ENCODE measurements around the gene NKAIN1.

NKAIN1 gene

DNA sequence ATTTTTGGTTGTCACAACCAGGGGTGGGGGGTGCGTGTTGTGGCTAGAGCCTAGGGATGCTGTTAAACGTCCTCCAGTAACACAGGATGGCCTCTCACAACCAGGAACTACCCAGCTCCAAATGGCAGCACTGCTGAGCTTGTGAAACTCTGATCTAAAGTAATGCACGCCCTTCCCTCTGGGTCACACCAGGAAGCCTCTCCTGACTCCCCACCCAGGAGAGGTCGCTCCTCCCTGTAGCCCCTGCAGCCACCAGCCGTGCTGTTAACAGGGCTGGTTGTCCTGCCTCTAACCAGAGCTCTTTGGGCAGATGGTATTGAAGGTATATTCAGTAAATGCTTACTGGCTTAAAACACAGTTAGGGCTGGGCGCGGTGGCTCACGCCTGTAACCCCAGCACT lies 73.2 kb downstream of the NKAIN1 start:
- Mint-ChIP-seq H3K27me3 (ENCODE audit: low read depth) (peaks cover 2% of the 10 kb centered on the region), H3K9me3 (no peaks in the 10 kb centered on the region), H3K27ac (no peak overlapping the region), H3K36me3 (ENCODE audit: low read depth) (no peaks in the 10 kb centered on the region), H3K4me1 (ENCODE audit: low read depth) (peaks cover 17% of the 10 kb centered on the region), H3K4me3 (no peak overlapping the region)
- DNase-seq (ENCODE audit: low spot score): no peak

DNA sequence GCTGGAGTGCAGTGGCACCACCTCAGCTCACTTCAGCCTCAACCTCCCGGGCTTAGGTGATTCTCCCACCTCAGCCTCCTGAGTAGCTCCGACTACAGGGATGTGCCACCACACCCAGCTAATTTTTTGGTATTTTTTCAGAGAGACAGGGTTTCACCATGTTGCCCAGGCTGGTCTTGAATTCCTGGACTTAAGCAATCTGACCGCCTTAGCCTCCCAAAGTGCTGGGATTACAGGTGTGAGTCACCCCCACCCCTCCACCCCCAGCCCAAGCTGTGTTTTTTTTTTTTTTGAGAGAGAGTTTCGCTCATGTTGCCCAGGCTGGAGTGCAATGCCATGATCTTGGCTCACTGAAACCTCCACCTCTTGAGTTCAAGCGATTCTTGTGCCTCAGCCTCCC lies 75.4 kb downstream of the NKAIN1 start:
- H3K4me1 Mint-ChIP-seq (ENCODE audit: low read depth): peaks cover 9% of the 10 kb centered on the region
- no peak overlapping the region for H3K4me3 Mint-ChIP-seq
- H3K9me3 Mint-ChIP-seq: no peaks in the 10 kb centered on the region
- H3K36me3 Mint-ChIP-seq (ENCODE audit: low read depth): no peaks in the 10 kb centered on the region
- peaks cover 2% of the 10 kb centered on the region for H3K27me3 Mint-ChIP-seq (ENCODE audit: low read depth)
- DNase-seq (ENCODE audit: low spot score): no peak
- H3K27ac Mint-ChIP-seq: no peak overlapping the region

DNA sequence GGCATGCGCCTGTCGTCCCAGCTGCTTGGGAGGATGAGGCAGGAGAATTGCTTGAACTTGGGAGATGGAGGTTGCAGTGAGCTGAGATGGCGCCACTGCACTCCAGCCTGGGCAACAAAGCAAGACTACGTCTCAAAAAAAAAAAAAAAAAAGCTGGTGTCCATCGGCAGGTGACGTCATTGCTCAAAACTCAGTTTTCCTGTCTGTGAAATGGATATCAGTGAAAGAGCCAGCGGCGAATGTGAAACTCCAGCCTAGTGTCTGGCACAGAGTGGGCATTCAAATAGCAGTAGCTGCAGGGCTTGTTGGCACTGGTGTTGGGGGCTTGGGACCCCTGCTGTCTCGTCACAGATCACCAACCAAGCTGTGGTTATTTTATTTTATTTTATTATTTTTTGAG lies 75.8 kb downstream of the NKAIN1 start:
- Mint-ChIP-seq H3K27ac (no peak overlapping the region), H3K27me3 (ENCODE audit: low read depth) (peaks cover 2% of the 10 kb centered on the region), H3K9me3 (no peaks in the 10 kb centered on the region), H3K36me3 (ENCODE audit: low read depth) (no peaks in the 10 kb centered on the region), H3K4me3 (no peak overlapping the region), H3K4me1 (ENCODE audit: low read depth) (peaks cover 9% of the 10 kb centered on the region)
- DNase-seq (ENCODE audit: low spot score): no peak

DNA sequence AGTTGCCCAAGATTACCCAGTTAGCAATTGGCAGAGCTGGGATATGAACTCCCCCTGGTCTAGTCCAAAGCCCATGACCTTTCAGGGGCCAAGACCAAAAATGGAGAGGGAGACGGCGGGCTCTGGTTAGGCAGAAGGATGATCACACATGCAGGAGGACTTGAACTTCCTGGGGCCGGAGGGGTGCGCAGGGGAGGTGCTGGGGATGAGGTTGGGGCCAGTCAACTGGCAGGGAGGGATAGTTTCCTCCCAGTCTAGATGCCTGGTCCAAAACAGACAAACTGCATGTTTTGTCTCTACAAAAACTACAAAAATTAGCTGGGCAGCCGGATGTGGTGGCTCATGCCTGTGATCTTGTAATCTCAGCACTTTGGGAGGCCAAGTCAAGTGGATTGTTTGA lies 78.1 kb downstream of the NKAIN1 start:
- Mint-ChIP-seq H3K4me1 (ENCODE audit: low read depth) (peaks cover 9% of the 10 kb centered on the region), H3K27me3 (ENCODE audit: low read depth) (peaks cover 2% of the 10 kb centered on the region), H3K36me3 (ENCODE audit: low read depth) (no peaks in the 10 kb centered on the region), H3K27ac (peak overlapping the region; percentile 52), H3K9me3 (no peaks in the 10 kb centered on the region), H3K4me3 (peak overlapping the region; percentile 68)
- no peak for DNase-seq (ENCODE audit: low spot score)

DNA sequence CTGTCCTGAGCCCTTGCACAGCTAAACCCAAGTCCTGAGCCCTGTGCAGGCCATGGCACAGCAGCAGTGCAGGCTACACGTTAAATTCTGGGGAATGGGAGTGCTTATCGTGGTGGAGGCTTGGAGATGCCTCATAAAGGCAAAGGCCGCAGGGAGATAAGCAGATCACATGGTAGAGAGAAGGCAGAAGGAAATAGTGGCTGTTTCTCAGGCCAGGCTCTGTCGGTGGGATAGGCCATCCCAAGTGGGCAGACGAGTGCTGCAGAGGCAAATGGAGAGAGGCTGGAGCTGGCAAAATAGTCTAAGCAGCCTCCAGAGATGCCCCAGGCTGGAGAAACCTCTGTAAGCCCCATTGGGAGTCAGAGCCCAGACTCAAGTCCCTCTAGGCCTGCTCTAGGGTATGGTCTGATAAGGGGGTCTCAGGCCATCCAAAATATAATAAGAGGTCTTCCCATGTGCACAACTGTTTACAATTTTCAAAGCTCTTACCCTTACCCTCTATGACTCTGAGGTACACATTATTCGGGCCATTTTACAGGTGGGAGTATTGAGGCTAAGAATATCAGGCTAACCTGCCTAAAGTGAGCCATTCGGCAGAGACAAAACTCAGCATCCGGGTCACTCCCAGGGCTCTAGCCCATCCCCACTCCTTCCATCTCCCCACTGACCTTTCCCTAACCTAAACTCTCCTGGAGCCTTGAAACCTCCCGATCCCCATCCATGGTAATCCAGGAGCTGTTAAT lies 79.6 kb downstream of the NKAIN1 start:
- H3K4me3 Mint-ChIP-seq: no peak overlapping the region
- H3K9me3 Mint-ChIP-seq: no peaks in the 10 kb centered on the region
- H3K36me3 Mint-ChIP-seq (ENCODE audit: low read depth): no peaks in the 10 kb centered on the region
- H3K27me3 Mint-ChIP-seq (ENCODE audit: low read depth): peaks cover 2% of the 10 kb centered on the region
- no peak for DNase-seq (ENCODE audit: low spot score)
- peaks cover 14% of the 10 kb centered on the region for H3K4me1 Mint-ChIP-seq (ENCODE audit: low read depth)
- no peak overlapping the region for H3K27ac Mint-ChIP-seq

DNA sequence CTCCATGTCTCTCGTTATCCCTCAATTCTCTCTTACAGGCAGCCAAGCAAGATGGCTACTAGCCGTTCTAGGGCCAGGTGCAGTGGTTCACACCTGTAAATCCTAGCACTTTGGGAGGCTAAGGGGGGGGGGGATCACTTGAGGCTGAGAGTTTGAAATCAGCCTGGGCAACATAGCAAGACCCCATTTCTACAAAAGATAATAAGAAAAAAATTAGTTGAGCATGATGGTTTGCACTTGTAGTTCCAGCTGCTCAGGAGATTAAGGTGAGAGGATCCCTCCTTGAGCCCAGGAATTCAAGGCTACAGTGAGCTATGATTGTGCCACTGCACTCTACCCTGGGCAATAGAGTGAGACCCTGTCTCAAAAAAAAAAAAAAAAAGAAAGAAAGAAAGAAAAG lies 80.4 kb downstream of the NKAIN1 start:
- H3K4me3 Mint-ChIP-seq: no peak overlapping the region
- no peaks in the 10 kb centered on the region for H3K36me3 Mint-ChIP-seq (ENCODE audit: low read depth)
- no peaks in the 10 kb centered on the region for H3K9me3 Mint-ChIP-seq
- peaks cover 14% of the 10 kb centered on the region for H3K4me1 Mint-ChIP-seq (ENCODE audit: low read depth)
- H3K27me3 Mint-ChIP-seq (ENCODE audit: low read depth): peaks cover 2% of the 10 kb centered on the region
- no peak overlapping the region for H3K27ac Mint-ChIP-seq
- DNase-seq (ENCODE audit: low spot score): no peak

DNA sequence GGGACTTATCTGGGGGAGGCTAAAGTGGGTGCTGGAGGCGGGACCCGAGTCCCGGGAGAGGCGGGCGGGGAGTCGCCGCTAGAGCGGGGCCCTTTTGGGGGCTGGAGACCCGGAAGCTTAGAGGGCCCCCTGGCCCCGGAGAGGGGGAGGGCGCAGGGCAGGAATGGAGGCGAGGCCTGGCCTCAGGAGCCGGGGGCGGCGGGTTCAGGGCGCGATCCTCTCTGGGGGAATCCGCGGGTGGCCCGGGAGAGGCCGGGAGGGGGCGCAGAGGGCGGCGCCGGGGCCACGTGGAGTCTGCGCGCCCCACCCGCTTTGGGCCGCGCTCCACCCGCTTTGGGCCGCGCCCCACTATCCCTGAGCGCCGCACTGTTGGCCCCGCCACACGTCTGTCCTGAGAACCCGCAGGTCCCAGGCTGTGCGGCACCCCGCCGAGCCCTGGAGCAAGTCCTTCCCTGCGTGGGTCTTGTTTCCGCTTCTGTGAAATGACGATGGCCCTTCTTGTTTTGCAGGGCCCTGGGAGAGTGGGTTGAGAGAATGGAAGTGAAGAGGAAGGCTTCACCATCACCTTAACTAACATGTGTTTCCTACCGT lies 84.4 kb downstream of the NKAIN1 start:
- peak overlapping the region; percentile 82 for H3K27ac Mint-ChIP-seq
- H3K4me3 Mint-ChIP-seq: peak overlapping the region; percentile 90
- peak; percentile 80 for DNase-seq (ENCODE audit: low spot score)
- H3K27me3 Mint-ChIP-seq (ENCODE audit: low read depth): peaks cover 1% of the 10 kb centered on the region
- H3K36me3 Mint-ChIP-seq (ENCODE audit: low read depth): no peaks in the 10 kb centered on the region
- H3K4me1 Mint-ChIP-seq (ENCODE audit: low read depth): peaks cover 6% of the 10 kb centered on the region
- no peaks in the 10 kb centered on the region for H3K9me3 Mint-ChIP-seq

DNA sequence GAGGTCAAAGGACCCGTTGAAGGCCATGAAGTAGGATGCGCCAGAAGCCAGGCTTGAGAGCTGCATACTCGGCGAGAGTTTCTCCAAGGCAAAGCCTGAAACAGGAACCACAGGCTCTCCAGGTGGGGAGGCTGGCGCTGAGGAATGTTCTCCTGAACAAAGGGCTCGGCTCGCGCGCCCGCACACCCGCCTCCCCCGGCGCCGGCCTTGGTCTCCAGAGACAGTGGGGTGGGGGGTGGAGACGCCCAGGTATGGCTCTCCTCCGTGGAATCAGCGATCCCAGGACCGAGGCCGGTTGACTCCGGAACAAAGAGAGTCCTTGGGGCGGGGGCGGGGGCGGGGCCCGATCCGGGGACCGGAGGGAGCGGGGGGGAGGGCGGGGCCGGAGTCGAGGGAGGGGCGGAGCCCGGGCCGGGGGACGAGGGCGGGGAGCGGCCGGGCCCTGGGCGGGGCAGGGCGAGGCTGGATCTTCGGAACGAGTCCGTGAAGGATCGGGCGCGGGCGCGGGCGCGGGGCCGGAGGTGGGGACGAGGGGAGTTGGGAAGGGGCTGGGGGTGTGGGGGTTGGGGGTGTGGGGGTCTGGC lies 85.0 kb downstream of the NKAIN1 start:
- peak; percentile 69 for DNase-seq (ENCODE audit: low spot score)
- Mint-ChIP-seq H3K4me1 (ENCODE audit: low read depth) (peaks cover 6% of the 10 kb centered on the region), H3K27ac (peak overlapping the region; percentile 82), H3K4me3 (peak overlapping the region; percentile 90), H3K9me3 (no peaks in the 10 kb centered on the region), H3K36me3 (ENCODE audit: low read depth) (no peaks in the 10 kb centered on the region), H3K27me3 (ENCODE audit: low read depth) (peaks cover 1% of the 10 kb centered on the region)

DNA sequence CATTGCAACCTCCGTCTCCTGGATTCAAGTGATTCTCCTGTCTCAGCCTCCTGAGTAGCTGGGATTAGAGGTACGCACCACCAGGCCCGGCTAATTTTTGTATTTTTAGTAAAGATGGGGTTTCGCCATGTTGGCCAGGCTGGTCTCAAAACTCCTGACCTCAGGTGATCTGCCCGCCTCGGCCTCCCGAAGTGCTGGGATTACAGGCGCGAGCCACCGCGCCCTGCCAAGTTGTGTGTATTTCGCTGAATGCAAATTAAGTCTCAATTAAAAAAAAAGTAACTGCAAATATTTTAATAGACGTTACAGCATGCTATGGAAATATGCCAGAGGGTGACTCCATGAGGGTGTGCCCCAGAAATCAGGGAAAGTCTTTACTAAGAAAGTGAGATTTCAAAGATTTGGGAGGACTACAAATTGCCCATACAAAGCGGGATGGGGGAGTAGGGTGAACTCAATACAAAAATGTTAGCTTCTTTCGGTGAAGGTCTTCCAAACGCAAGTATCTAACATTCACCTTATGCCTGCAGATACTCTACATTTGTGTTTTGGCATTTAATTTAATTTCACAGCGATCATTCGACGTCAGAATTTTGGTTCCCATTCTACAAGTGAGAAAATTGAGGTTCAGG lies 85.6 kb downstream of the NKAIN1 start:
- Mint-ChIP-seq H3K27me3 (ENCODE audit: low read depth) (peaks cover 1% of the 10 kb centered on the region), H3K27ac (peak overlapping the region; percentile 63), H3K9me3 (no peaks in the 10 kb centered on the region), H3K4me3 (peak overlapping the region; percentile 75), H3K36me3 (ENCODE audit: low read depth) (no peaks in the 10 kb centered on the region), H3K4me1 (ENCODE audit: low read depth) (peaks cover 6% of the 10 kb centered on the region)
- no peak for DNase-seq (ENCODE audit: low spot score)

DNA sequence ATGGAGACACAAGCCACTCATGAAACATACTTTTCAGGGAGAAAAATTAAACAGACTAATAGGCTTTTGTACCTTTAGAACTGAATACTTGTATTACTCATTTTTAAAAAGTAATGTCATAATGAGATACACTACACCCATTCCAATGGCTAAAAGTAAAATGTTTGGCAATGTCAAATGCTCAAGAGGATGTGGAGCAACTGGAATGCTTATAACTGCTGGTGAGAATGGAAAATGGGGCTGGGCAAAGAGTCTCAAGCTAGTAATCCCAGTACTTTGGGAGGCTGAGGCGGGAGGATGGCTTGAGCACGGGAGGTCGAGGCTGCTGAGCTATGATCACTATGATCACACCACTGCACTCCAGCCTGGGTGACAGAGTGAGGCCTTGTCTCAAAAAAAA lies 86.3 kb downstream of the NKAIN1 start:
- H3K4me1 Mint-ChIP-seq (ENCODE audit: low read depth): peaks cover 6% of the 10 kb centered on the region
- H3K4me3 Mint-ChIP-seq: peak overlapping the region; percentile 12
- no peak overlapping the region for H3K27ac Mint-ChIP-seq
- H3K27me3 Mint-ChIP-seq (ENCODE audit: low read depth): peaks cover 1% of the 10 kb centered on the region
- no peaks in the 10 kb centered on the region for H3K9me3 Mint-ChIP-seq
- no peak for DNase-seq (ENCODE audit: low spot score)
- H3K36me3 Mint-ChIP-seq (ENCODE audit: low read depth): no peaks in the 10 kb centered on the region

DNA sequence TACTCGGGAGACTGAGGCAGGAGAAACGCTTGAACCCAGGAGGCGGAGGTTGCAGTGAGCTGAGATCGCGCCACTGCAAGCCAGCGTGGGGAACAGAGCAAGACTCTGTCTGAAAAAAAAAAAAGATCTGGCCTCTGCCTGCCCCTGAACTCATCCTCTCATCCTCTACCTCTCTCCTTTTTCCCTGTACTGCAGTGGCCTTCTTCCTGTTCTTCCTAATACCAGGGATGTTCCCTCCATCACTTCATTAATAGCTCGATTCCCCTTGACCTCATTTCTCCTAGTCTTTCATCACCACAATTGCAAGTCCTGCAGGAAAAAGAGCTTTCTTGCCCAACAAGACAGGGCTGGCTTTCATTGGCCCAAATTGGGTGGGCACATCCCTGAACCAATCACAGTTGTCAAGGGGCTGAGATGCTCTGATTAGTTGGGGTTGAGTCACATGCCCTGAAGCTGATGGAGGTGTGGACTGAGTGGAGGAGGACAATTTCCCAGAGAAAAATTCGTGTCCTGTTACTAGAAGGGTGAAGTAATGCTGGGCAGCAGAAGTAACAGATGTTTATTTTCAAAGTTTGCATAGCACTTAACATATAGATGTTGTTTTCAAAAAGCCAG lies 87.4 kb downstream of the NKAIN1 start:
- H3K4me1 Mint-ChIP-seq (ENCODE audit: low read depth): peaks cover 6% of the 10 kb centered on the region
- H3K4me3 Mint-ChIP-seq: no peak overlapping the region
- H3K27me3 Mint-ChIP-seq (ENCODE audit: low read depth): peaks cover 3% of the 10 kb centered on the region
- DNase-seq (ENCODE audit: low spot score): no peak
- no peak overlapping the region for H3K27ac Mint-ChIP-seq
- H3K36me3 Mint-ChIP-seq (ENCODE audit: low read depth): no peaks in the 10 kb centered on the region
- no peaks in the 10 kb centered on the region for H3K9me3 Mint-ChIP-seq

DNA sequence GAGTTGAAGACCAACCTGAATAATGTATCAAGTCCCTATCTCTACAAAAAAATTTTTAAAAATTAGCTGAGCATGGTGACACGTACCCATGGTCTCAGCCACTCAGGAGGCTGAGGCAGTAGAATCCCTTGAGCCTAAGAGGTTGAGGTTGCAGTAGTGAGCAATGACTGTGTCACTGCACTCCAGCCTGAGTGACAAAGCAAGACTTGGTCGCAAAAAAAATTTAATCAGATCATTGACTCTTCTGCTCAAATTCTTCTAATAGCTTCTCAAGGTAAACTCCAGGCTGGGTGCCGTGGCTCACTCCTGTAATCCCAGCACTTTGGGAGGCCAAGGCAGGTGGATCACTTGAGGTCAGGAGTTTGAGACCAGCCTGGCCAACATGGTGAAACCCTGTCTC lies 88.3 kb downstream of the NKAIN1 start:
- H3K27me3 Mint-ChIP-seq (ENCODE audit: low read depth): peaks cover 5% of the 10 kb centered on the region
- peaks cover 6% of the 10 kb centered on the region for H3K4me1 Mint-ChIP-seq (ENCODE audit: low read depth)
- H3K9me3 Mint-ChIP-seq: no peaks in the 10 kb centered on the region
- H3K27ac Mint-ChIP-seq: no peak overlapping the region
- no peak overlapping the region for H3K4me3 Mint-ChIP-seq
- DNase-seq (ENCODE audit: low spot score): no peak
- no peaks in the 10 kb centered on the region for H3K36me3 Mint-ChIP-seq (ENCODE audit: low read depth)

DNA sequence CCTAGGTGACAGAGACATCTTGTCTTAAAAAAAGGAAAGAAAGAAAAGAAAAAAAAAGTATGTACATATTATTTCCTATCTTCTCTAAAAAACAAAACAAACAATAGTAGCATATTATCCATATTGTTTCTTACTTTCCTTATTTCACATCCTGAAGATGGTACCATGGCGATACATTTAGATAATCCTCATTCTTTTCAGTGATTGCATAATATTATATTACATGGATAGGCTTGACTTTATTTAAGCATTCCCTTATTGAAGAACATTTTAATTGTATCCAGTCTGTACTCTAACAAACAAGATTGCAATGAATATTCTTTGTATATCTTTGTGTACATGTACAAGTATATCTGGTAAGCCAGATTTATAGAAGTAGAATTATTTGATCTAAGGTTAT lies 91.3 kb downstream of the NKAIN1 start:
- H3K27ac Mint-ChIP-seq: no peak overlapping the region
- no peaks in the 10 kb centered on the region for H3K9me3 Mint-ChIP-seq
- no peaks in the 10 kb centered on the region for H3K36me3 Mint-ChIP-seq (ENCODE audit: low read depth)
- H3K4me1 Mint-ChIP-seq (ENCODE audit: low read depth): no peaks in the 10 kb centered on the region
- no peak for DNase-seq (ENCODE audit: low spot score)
- H3K4me3 Mint-ChIP-seq: no peak overlapping the region
- peaks cover 6% of the 10 kb centered on the region for H3K27me3 Mint-ChIP-seq (ENCODE audit: low read depth)

DNA sequence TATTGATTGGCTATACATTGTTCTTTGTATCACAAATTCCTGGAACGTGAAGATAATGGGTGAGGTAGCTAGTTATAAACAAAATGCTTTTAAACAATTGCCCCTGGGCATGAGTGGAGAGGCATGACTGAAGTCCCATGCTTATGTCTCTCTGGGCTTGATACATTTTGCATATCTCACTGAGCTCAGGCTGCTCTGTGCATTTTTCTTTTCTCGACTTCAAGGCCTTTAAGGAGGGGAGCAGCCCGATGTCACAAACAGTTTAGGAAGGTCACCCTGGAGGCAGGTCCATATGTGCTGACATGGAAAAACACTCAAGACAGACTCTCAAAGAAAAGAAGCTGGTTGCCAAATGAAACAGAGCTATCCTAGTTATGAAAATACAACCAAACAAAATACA lies 94.0 kb downstream of the NKAIN1 start:
- Mint-ChIP-seq H3K4me3 (no peak overlapping the region), H3K27ac (no peak overlapping the region), H3K27me3 (ENCODE audit: low read depth) (peaks cover 5% of the 10 kb centered on the region), H3K4me1 (ENCODE audit: low read depth) (no peaks in the 10 kb centered on the region), H3K9me3 (no peaks in the 10 kb centered on the region), H3K36me3 (ENCODE audit: low read depth) (no peaks in the 10 kb centered on the region)
- DNase-seq (ENCODE audit: low spot score): no peak

All from T-helper 2 cell treated with Interferon-gamma antibody and Interleukin-4, amounts not matched to agents 5 μg/mL and 100 μg/mL, for 36 hours (primary cell).